Left lung (tissue), 10 donors: Measurements from ENCODE around the gene SCD5. TPM values are rescaled to one million over a fixed set of nuclear protein-coding genes. Genes with fewer than 3 reads are reported as not detected.

Experiments
- ATAC-seq: fragments of 200-7000 bp; cut with Tn5 transposase; one replicate; pipeline ENCODE4 v1.9.1; 2020; ENCODE audit warnings: moderate library complexity
- DNase-seq, 4 donors: peaks; one replicate each; pipeline ENCODE4 v3.0.0-alpha.2; 2013 to 2020
- H3K27ac ChIP-seq, 2 donors: fragments of 200-600 bp; sonication (generic) in 1 of 2; one replicate each; pipeline versions ENCODE4 v1.5.0 to v1.8.0; 2020 to 2021
- H3K27me3 ChIP-seq, 2 donors: fragments of 200-600 bp; sonication (generic) in 1 of 2; one replicate each; pipeline versions ENCODE4 v1.5.0 to v1.8.0; 2020 to 2021
- H3K36me3 ChIP-seq, 2 donors: fragments of 200-600 bp; sonication (generic) in 1 of 2; one replicate each; pipeline versions ENCODE4 v1.5.0 to v1.8.0; 2020 to 2021
- H3K4me1 ChIP-seq, 2 donors: fragments of 200-600 bp; one replicate each; pipeline ENCODE4 v1.8.0; 2021
- H3K4me3 ChIP-seq, 2 donors: fragments of 200-600 bp; sonication (generic) in 1 of 2; one replicate each; pipeline versions ENCODE4 v1.5.0 to v1.8.0; 2020 to 2021; ENCODE audit warnings: mild to moderate bottlenecking in 1 of 2
- H3K9me3 ChIP-seq, 2 donors: fragments of 200-600 bp; sonication (generic) in 1 of 2; one replicate each; pipeline versions ENCODE4 v1.5.0 to v1.8.0; 2020 to 2021
- intact Hi-C, 2 donors: fragments of 100-400 bp; cut with DNase I; formaldehyde crosslinking; loops; one replicate each; pipeline versions ENCODE4 v1.11.2 to v1.14.2; 2022
- polyA plus RNA-seq, 6 donors: library from polyadenylated mRNA; unstranded; fragments of 120-200 nt; gene quantifications; one replicate each; pipeline ENCODE4 v1.2.1, GENCODE V29; 2013; ENCODE audit not compliant: insufficient read length in 6 of 6
- total RNA-seq, 2 donors: library from RNA; stranded (reverse); fragmentation: NEBNext Ultra II Directional; extraction: Animal tissue kit (Norgen Biotek cat#: 25700); gene quantifications; one replicate each; pipeline ENCODE4 v1.2.1, GENCODE V29; 2021
- TF ChIP-seq, protein P1 (sequence below), 2 donors: fragments of 200-600 bp; sonication (generic) in 1 of 2; IDR thresholded peaks; one replicate each; pipeline versions ENCODE4 v1.5.0 to v1.8.0; 2021; ENCODE audit warnings: antibody characterized with exemption in 2 of 2
- donor health status: DM: no; HTN: yes; CAD: no.
- donor health status: DM: no; HTN: no; CAD: no.

SCD5 gene
- total and polyA plus RNA-seq, 8 donors, result 12.5 to 41.1 (median 35.0) TPM

DNA sequence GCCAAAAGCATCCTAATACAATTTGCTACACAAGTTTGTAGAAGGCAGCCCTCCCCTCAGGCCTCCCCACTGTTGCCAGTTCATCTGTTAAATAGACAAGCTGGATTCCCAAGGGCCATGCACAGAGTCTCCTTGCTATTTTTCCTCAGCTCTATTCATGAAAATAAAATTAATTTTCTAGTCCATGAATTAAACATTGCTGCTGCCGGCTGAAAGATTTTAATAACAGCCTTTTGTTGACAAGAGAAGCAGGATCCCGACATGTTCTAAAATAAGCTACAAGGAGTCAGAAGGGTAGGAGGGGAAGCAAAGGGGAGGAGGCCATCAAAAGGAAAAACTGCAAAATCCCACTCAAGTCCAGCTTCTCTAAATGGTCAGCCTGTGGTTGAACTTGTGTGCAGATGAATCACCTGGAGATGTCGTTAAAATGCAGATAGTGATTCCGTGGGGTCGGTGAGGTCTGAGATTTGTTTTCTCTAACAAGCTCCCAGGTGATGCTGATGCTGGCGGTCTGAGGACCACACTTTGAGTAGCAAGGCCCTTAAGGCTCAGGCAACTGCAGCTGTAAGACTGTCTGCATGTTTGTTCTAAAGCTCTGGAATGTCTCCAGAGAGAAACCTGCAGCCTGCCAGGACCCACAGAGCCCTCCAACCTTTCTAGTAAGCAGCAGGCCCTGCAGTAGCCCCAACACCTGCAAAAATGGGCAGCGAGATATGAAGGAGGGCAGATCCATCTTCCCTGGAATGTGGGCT lies 9.4 kb downstream of the SCD5 start:
- intact Hi-C loops, result no loop called here
- H3K27ac ChIP-seq, result no peak overlapping the region
- DNase-seq, result no peak
- no peak overlapping the region for H3K4me3 ChIP-seq
- ATAC-seq, result no peak
- no peaks in the 10 kb centered on the region for H3K36me3 ChIP-seq
- H3K9me3 ChIP-seq, result no peaks in the 10 kb centered on the region
- peaks cover 3 to 8% of the 10 kb centered on the region in 2 donors for H3K4me1 ChIP-seq
- H3K27me3 ChIP-seq, result no peaks in the 10 kb centered on the region
- TF ChIP-seq, protein P1, sequence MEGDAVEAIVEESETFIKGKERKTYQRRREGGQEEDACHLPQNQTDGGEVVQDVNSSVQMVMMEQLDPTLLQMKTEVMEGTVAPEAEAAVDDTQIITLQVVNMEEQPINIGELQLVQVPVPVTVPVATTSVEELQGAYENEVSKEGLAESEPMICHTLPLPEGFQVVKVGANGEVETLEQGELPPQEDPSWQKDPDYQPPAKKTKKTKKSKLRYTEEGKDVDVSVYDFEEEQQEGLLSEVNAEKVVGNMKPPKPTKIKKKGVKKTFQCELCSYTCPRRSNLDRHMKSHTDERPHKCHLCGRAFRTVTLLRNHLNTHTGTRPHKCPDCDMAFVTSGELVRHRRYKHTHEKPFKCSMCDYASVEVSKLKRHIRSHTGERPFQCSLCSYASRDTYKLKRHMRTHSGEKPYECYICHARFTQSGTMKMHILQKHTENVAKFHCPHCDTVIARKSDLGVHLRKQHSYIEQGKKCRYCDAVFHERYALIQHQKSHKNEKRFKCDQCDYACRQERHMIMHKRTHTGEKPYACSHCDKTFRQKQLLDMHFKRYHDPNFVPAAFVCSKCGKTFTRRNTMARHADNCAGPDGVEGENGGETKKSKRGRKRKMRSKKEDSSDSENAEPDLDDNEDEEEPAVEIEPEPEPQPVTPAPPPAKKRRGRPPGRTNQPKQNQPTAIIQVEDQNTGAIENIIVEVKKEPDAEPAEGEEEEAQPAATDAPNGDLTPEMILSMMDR (IDR thresholded peaks at IDR 0.05), result no peak

- Histone ChIP-seq H3K27ac (no peak overlapping the region), H3K4me3 (no peak overlapping the region), H3K4me1 (peaks cover 3 to 8% of the 10 kb centered on the region in 2 donors), H3K27me3 (no peaks in the 10 kb centered on the region), H3K36me3 (no peaks in the 10 kb centered on the region), H3K9me3 (no peaks in the 10 kb centered on the region)
- intact Hi-C loops, result no loop called here
- DNase-seq (no peak), ATAC-seq (no peak)
- TF ChIP-seq, protein P1 (IDR thresholded peaks at IDR 0.05), result no peak
Observed at GRCh38 chr4:82787342-82787741, 11.3 kb downstream of the SCD5 start.

GRCh38 chr4:82786828-82787227 lies 11.8 kb downstream of the SCD5 start:
- intact Hi-C loops, result no loop called here
- DNase-seq, result no peak
- TF ChIP-seq, protein P1 (IDR thresholded peaks at IDR 0.05), result no peak

DNA sequence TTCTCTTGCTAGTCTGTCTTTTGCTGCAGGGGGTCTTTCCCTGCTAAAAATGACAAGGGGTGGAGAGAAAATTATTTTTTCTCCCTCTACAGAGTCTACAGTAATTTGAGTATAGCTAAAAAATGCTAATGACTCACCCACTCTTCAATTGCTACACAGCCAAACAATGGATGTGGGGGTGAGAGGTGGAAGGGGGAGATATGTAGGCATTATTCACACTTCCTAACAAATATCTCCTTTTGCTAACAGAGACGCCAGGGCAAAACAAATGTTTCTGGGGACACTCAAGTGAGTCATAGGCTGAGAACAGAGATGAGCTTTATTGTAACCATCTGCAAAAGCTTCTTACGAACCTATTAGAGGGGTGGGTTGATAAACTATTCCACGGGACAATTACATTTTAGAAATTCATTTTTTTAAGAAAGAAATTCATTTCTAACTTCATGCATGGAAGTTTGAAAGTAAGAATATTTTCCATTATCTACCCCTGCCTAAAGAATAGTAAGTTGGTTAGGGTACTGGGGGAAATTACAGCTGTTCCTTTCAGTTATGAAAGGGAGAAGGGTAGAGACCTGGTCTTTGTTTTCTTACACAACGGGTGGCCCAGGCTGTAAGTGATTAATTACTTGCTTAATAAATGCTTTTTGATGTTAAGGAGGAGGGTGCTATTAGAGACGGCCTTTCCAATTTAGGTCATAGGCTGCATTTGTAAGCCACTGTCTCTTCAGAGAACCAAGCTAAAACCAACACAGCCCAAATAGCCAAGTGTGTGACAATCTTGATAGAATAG lies 12.8 kb downstream of the SCD5 start:
- H3K4me1 ChIP-seq, result peaks cover 4 to 18% of the 10 kb centered on the region in 2 donors
- peak; percentile 67 for ATAC-seq
- H3K27ac ChIP-seq, result peak overlapping the region in 1 of 2 donors; percentile 15
- no peaks in the 10 kb centered on the region for H3K9me3 ChIP-seq
- no peak overlapping the region for H3K4me3 ChIP-seq
- H3K36me3 ChIP-seq, result no peaks in the 10 kb centered on the region
- TF ChIP-seq, protein P1 (IDR thresholded peaks at IDR 0.05), result no peak
- DNase-seq, result no peak
- intact Hi-C loops, result no loop called here
- H3K27me3 ChIP-seq, result no peaks in the 10 kb centered on the region

More at GRCh38 chr4:82786828-82787227, 11.8 kb downstream of the SCD5 start:
- H3K36me3 ChIP-seq, result no peaks in the 10 kb centered on the region
- no peak overlapping the region for H3K4me3 ChIP-seq
- H3K4me1 ChIP-seq, result peaks cover 3 to 8% of the 10 kb centered on the region in 2 donors
- H3K27me3 ChIP-seq, result no peaks in the 10 kb centered on the region
- H3K9me3 ChIP-seq, result no peaks in the 10 kb centered on the region
- no peak overlapping the region for H3K27ac ChIP-seq
- no peak for ATAC-seq
